ENCODE results near the gene SH3RF3.

DNA sequence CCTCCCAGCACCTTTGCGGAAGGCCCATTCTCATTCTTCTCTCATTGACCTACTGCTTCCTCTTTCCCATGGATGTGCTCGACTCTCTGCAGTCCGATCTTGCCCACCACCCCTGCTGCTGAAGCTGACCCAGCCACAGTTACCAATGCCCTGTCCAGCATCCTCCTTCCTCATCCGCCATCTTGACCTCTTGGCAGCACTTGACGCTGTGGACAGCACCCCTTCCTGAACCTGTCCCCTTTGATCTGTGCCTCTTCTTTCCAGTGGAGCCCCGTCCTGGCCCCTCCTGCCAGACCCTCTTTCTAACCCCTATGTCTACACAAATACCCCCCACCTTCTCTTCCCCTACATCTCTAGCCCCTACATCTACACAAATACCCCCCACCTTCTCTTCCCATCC is 275.7 kb downstream of the SH3RF3 start:
- TF ChIP-seq ZNF274 (IDR thresholded peaks at IDR 0.05; ENCODE audit: low read depth, low read length) (no peak), YY1 (IDR thresholded peaks at IDR 0.05; ENCODE audit: insufficient read depth, insufficient read length) (no peak)

Data from NT2/D1 (cell line).